Vagina (tissue), 2 donors: ENCODE data around the gene KIF1A.

ENCODE experiments used
- CTCF ChIP-seq, 3 experiments: fragments of 450-650 bp in 2 of 3; fragments of 200-600 bp in 1 of 3; sonication (generic) in 1 of 3; IDR thresholded peaks; one replicate each; pipeline ENCODE4 v1.5.1; 2017 to 2019; ENCODE audit warnings: antibody characterized with exemption in 3 of 3, mild to moderate bottlenecking in 2 of 3, moderate library complexity in 2 of 3
- POLR2A ChIP-seq, 2 donors: fragments of 450-650 bp; IDR thresholded peaks; one replicate each; pipeline ENCODE4 v1.6.1; 2017; ENCODE audit warnings: antibody characterized with exemption in 2 of 2, mild to moderate bottlenecking in 2 of 2, moderate library complexity in 2 of 2
- POLR2AphosphoS5 ChIP-seq, 2 donors: sonication (generic); formaldehyde crosslinking; IDR thresholded peaks; one replicate each; pipeline ENCODE4 v1.9.0; 2017; ENCODE audit warnings: antibody characterized with exemption in 2 of 2, mild to moderate bottlenecking in 2 of 2, low read depth in 1 of 2; ENCODE audit not compliant: insufficient read depth in 1 of 2

GRCh38 chr2:240742602-240743095 is 77.4 kb downstream of the KIF1A start:
- no peak for TF ChIP-seq CTCF (IDR thresholded peaks at IDR 0.05)
- TF ChIP-seq POLR2AphosphoS5 (IDR thresholded peaks at IDR 0.05; ENCODE audit: insufficient read depth in 1 of 2, low read depth in 1 of 2): no peak
- no peak for TF ChIP-seq POLR2A (IDR thresholded peaks at IDR 0.05)
